Testis (tissue), 3 donors: Measurements from ENCODE around the gene HYAL1. TPM values are rescaled to one million over a fixed set of nuclear protein-coding genes. Genes with fewer than 3 reads are reported as not detected.

Experiments
- DNase-seq: peaks from one replicate; pipeline ENCODE4 v3.0.0-alpha.2; 2019
- H3K27ac ChIP-seq, 2 donors: fragments of 200-600 bp; sonication (generic); one replicate each; pipeline ENCODE4 v1.5.1; 2019
- H3K27me3 ChIP-seq: fragments of 200-600 bp; sonication (generic); one replicate; pipeline ENCODE4 v1.5.1; 2019
- H3K36me3 ChIP-seq: fragments of 200-600 bp; sonication (generic); one replicate; pipeline ENCODE4 v1.5.1; 2017; ENCODE audit warnings: low read depth; ENCODE audit errors: missing control alignments
- H3K4me1 ChIP-seq: fragments of 200-600 bp; sonication (generic); one replicate; pipeline ENCODE4 v1.5.1; 2019
- H3K4me3 ChIP-seq, 2 donors: fragments of 200-600 bp; sonication (generic); one replicate each; pipeline ENCODE4 v1.5.1; 2017 to 2019
- H3K9me3 ChIP-seq: fragments of 200-600 bp; sonication (generic); one replicate; pipeline ENCODE4 v1.5.1; 2017
- POLR2A ChIP-seq: fragments of 450-650 bp; IDR thresholded peaks from one replicate; pipeline ENCODE4 v1.6.1; 2017; ENCODE audit warnings: antibody characterized with exemption, mild to moderate bottlenecking, moderate library complexity
- WGBS, 2 donors: methylation state at CpG; one replicate each; pipeline ENCODE4 v1.1.5; 2018; 5-methylcytosine and 5-hydroxymethylcytosine counted together
- intact Hi-C: fragments of 100-400 bp; cut with DNase I; formaldehyde crosslinking; loops from one replicate; pipeline ENCODE4 v1.15.1; 2023; ENCODE audit warnings: low total_unique reads
- polyA plus RNA-seq: library from polyadenylated mRNA; stranded (reverse); fragments of 350-450 nt; fragmentation: Illumina TruSeq; extraction: RNeasy Lipid Tissue Mini Kit (QIAGEN cat#74804); gene quantifications from one replicate; pipeline ENCODE4 v1.2.3, GENCODE V29; 2014; ENCODE audit warnings: low read depth, low replicate concordance; ENCODE audit not compliant: insufficient read depth
- total RNA-seq, 2 donors: library from RNA; depleted of rRNA; stranded (reverse); fragments of >200 nt; gene quantifications; one replicate each; pipeline ENCODE4 v1.2.3, GENCODE V29; 2016
- TF ChIP-seq, protein P1 (sequence below), 3 experiments: fragments of 450-650 bp in 2 of 3; fragments of 200-600 bp in 1 of 3; sonication (generic) in 1 of 3; IDR thresholded peaks; one replicate each; pipeline ENCODE4 v1.5.1; 2016 to 2019; ENCODE audit warnings: antibody characterized with exemption in 3 of 3, mild to moderate bottlenecking in 2 of 3, moderate library complexity in 1 of 3

HYAL1 gene
- total and polyA plus RNA-seq, 3 donors from 2014 or later, result 2.7 to 3.7 (median 3.2) TPM

DNA sequence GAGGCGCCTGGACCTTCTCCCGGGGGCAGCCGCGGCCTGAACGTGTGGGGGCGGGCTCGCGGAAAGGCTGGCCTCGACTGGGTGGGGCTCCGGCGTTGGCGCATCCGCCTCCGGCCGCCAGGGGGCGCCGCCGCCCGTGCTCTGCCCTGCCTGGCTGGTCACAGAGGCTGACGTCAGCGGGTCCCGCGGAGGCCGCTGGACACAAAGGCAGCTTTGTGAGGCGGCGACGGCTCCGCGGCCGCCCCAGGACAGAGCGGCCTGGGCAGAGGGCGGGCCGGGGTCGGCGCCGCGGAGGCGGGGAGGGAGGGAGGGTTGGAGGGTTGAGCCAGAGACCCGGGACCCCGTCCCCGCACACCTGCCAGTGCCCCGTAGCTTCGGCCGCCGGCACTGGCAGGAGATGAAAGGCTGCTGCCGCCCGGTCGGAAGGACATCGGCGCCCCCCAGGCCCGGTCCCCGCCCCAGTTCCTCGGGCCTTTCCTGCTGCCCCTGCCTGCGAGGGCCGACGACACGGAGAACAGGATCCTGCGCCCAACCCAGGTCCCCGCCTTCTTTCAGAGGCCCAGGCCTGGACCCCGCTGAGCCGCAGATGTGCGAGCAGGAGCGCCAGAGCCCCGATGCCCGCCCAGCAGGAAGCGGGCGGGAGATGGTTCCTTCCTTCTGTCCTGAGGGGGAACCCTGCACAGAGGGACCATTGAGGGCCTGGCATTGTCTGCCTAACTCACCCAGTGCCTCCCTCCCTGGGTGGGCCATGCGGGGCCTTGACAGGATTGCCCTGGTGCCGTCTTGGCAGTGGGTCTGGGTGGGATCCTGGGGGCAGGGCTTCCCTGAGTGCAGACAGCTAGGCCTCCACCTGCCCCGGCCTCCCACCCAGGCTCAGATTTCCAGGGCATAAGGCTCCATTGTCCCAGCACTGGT is 43.1 kb downstream of the HYAL1 start:
- H3K36me3 ChIP-seq, result no peaks in the 10 kb centered on the region
- H3K27ac ChIP-seq, result peak overlapping the region; percentile 99
- intact Hi-C loops, result no loop called here
- H3K27me3 ChIP-seq, result no peaks in the 10 kb centered on the region
- 1 to 18% methylated on average over 2 to 50 of the region's 70 CpGs for WGBS, 2 donors
- DNase-seq, result peak; percentile 96
- peaks cover 35% of the 10 kb centered on the region for H3K4me1 ChIP-seq
- TF ChIP-seq, protein P1, sequence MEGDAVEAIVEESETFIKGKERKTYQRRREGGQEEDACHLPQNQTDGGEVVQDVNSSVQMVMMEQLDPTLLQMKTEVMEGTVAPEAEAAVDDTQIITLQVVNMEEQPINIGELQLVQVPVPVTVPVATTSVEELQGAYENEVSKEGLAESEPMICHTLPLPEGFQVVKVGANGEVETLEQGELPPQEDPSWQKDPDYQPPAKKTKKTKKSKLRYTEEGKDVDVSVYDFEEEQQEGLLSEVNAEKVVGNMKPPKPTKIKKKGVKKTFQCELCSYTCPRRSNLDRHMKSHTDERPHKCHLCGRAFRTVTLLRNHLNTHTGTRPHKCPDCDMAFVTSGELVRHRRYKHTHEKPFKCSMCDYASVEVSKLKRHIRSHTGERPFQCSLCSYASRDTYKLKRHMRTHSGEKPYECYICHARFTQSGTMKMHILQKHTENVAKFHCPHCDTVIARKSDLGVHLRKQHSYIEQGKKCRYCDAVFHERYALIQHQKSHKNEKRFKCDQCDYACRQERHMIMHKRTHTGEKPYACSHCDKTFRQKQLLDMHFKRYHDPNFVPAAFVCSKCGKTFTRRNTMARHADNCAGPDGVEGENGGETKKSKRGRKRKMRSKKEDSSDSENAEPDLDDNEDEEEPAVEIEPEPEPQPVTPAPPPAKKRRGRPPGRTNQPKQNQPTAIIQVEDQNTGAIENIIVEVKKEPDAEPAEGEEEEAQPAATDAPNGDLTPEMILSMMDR (IDR thresholded peaks at IDR 0.05), result peak; percentile 99 to 100 (median 100)
- TF ChIP-seq POLR2A, result peak; percentile 45
- H3K9me3 ChIP-seq, result no peaks in the 10 kb centered on the region
- peak overlapping the region; percentile 75 to 78 for H3K4me3 ChIP-seq

DNA sequence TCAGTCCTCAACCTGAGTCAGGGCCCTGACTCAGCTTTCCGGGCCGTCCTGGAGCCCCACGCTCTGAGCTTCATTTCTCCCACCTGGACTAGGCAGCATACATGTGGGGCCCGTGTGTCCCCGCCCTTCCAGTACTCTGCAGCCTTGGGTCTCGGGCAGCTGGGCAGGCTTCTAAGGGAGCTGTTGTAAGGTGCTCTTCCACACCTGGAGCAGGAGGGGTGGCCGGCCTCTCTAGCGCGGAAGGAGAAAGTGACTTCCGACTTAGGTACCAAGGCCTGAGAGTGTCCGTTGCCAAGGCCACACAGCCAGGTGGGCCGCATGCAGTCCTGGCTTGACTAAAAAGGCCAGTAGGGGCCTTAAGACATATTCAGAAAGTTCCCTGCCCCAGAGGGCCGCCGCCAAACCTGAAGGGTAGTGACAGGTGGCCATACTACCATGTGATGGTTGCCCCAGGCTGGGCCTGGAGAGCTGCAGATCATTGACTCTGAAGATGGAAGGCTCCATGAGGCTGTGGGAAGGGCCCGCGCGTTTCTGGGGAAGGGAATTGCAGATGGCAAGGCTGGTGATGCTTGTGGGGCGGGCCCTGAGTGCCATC is 43.8 kb downstream of the HYAL1 start:
- no peaks in the 10 kb centered on the region for H3K36me3 ChIP-seq
- TF ChIP-seq POLR2A, result no peak
- TF ChIP-seq, protein P1 (IDR thresholded peaks at IDR 0.05), result no peak
- no peak for DNase-seq
- no peaks in the 10 kb centered on the region for H3K9me3 ChIP-seq
- H3K4me3 ChIP-seq, result peak overlapping the region; percentile 75 to 78
- WGBS, 2 donors, result 40 to 43% methylated on average over 15 to 18 of the region's 18 CpGs
- peaks cover 28% of the 10 kb centered on the region for H3K4me1 ChIP-seq
- intact Hi-C loops, result loop anchor here (10.0 kb wide), 1 partner anchor 65 kb away; the partner anchor contains the start of genes HYAL2 and TUSC2
- H3K27ac ChIP-seq, result peak overlapping the region; percentile 99
- no peaks in the 10 kb centered on the region for H3K27me3 ChIP-seq

DNA sequence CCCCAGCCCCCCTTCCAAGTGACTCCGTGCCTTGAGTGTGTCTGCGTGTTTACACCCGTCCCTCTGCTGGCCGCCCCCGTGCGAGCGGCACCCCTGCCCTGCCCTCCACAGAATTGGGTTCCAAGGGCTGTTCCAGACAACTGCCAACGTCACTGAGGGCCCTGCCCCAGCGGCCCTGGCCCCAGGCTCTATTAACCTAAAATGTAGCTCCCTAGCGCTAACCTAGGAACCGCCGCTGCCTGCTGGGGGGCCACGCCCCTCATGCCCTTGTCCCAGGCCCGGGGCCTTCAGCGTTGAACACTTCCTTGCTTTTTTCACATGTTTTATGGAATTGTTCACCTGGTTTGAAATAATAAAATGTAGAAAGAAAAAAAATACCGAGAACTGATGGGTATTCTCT is 44.4 kb downstream of the HYAL1 start:
- Histone ChIP-seq H3K9me3 (no peaks in the 10 kb centered on the region), H3K4me1 (peaks cover 22% of the 10 kb centered on the region), H3K27me3 (no peaks in the 10 kb centered on the region), H3K4me3 (peak overlapping the region in 1 of 2 donors; percentile 78), H3K36me3 (no peaks in the 10 kb centered on the region), H3K27ac (peak overlapping the region; percentile 99)
- WGBS, 2 donors, result 56 to 69% methylated on average over 16 of the region's 16 CpGs
- TF ChIP-seq, protein P1 (IDR thresholded peaks at IDR 0.05), result no peak
- TF ChIP-seq POLR2A, result no peak
- no peak for DNase-seq
- intact Hi-C loops, result loop anchor here (10.0 kb wide), 1 partner anchor 66 kb away; the partner anchor contains the start of genes HYAL2 and TUSC2

DNA sequence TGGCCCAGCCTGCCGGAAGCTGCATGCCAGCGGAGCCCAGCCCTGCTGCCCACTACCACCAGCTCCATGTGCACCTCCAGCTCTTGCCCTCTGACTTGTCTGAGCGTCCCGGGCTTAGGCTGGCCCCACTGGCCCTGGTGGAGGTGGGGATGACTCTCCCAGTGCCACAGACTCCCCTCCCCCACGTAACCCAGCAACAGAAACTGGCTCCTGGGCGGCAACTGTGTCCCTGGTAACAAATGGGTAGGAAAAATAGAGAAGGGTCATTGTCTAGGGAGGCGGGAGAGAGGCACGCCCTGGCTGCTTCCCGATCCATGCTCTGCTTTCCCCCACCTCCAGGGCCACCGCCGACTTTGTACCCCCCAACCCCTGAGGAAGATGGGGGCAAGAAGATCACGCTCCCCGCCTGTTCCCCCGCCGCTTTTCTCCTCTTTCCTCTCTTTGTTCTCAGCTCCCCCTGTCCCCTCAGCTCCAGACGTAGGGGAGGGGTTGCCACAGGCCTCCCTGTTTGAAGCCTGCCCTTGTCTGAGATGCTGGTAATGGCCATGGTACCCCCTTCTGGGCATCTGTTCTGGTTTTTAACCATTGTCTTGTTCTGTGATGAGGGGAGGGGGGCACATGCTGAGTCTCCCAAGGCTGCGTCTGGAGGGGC is 45.2 kb downstream of the HYAL1 start:
- peaks cover 20% of the 10 kb centered on the region for H3K4me1 ChIP-seq
- no peaks in the 10 kb centered on the region for H3K9me3 ChIP-seq
- 91 to 94% methylated on average over 15 to 17 of the region's 17 CpGs for WGBS, 2 donors

More for the DNA sequence above, 45.2 kb downstream of the HYAL1 start:
- no peaks in the 10 kb centered on the region for H3K27me3 ChIP-seq
- intact Hi-C loops, result loop anchor here (10.0 kb wide), 1 partner anchor 67 kb away; the partner anchor contains the start of genes HYAL2 and TUSC2
- TF ChIP-seq POLR2A, result no peak
- TF ChIP-seq, protein P1 (IDR thresholded peaks at IDR 0.05), result no peak
- peak overlapping the region in 1 of 2 donors; percentile 99 for H3K27ac ChIP-seq
- H3K4me3 ChIP-seq, result no peak overlapping the region
- no peaks in the 10 kb centered on the region for H3K36me3 ChIP-seq
- DNase-seq, result no peak
